Keratinocyte (primary cell): ENCODE measurements around the gene CCNDBP1. TPM values are rescaled to one million over a fixed set of nuclear protein-coding genes. Genes with fewer than 3 reads are reported as not detected.
"Not testable (repeated sequence)": the region's sequence is repeated elsewhere in the genome, so short reads cannot be mapped to it uniquely, and the experiment has no call there.

ENCODE experiments used
- DNase-seq: peaks from one replicate; pipeline ENCODE4 v3.0.0-alpha.2; 2011; ENCODE audit warnings: low read depth, missing footprints, low spot score
- FAIRE-seq: peaks from 2 replicates; lab custom pipeline; 2011; peaks lifted over from hg19 to GRCh38; lab: Jason Lieb, UNC
- H2AFZ ChIP-seq: 2 replicates; pipeline ENCODE4 v1.6.0; 2012; ENCODE audit warnings: low read length, control low read depth, inconsistent platforms; ENCODE audit not compliant: control insufficient read depth
- H3K27ac ChIP-seq: 2 replicates; pipeline ENCODE4 v1.5.1; 2011; ENCODE audit warnings: low read length; ENCODE audit not compliant: control insufficient read depth, insufficient read depth
- H3K27me3 ChIP-seq: 3 replicates; pipeline ENCODE4 v1.6.0; 2011; ENCODE audit warnings: low read length; ENCODE audit not compliant: control insufficient read depth, insufficient read depth; ENCODE audit errors: extremely low read depth
- H3K36me3 ChIP-seq, 2 experiments: 2 replicates in 1 of 2; 3 replicates in 1 of 2; pipeline ENCODE4 v1.5.1; 2011; ENCODE audit warnings: low read length in 2 of 2, mild to moderate bottlenecking in 1 of 2; ENCODE audit not compliant: control insufficient read depth in 2 of 2, insufficient read depth in 2 of 2; ENCODE audit errors: extremely low read depth in 1 of 2
- H3K4me1 ChIP-seq: 3 replicates; pipeline ENCODE4 v1.5.1; 2011; ENCODE audit warnings: low read length; ENCODE audit not compliant: control insufficient read depth, insufficient read depth; ENCODE audit errors: extremely low read depth
- H3K4me2 ChIP-seq: 3 replicates; pipeline ENCODE4 v1.6.0; 2011; ENCODE audit warnings: low read depth, low read length; ENCODE audit not compliant: control insufficient read depth, insufficient read depth; ENCODE audit errors: extremely low read depth
- H3K4me3 ChIP-seq, 3 experiments: fragments of 200-600 bp in 1 of 3; sonication (generic) in 1 of 3; 2 replicates in 2 of 3; 3 replicates in 1 of 3; pipeline ENCODE4 v1.5.1; 2011 to 2016; ENCODE audit warnings: low read length in 3 of 3, mild to moderate bottlenecking in 3 of 3, control low read depth in 2 of 3, inconsistent platforms in 1 of 3, low read depth in 1 of 3, mixed read lengths in 1 of 3, mixed run types in 1 of 3, moderate library complexity in 1 of 3; ENCODE audit not compliant: control insufficient read depth in 2 of 3, insufficient read depth in 2 of 3; ENCODE audit errors: extremely low read depth in 1 of 3
- H3K79me2 ChIP-seq: 2 replicates; pipeline ENCODE4 v1.6.0; 2012; ENCODE audit warnings: low read length; ENCODE audit not compliant: control insufficient read depth, insufficient read depth
- H3K9ac ChIP-seq: 3 replicates; pipeline ENCODE4 v1.6.0; 2011; ENCODE audit warnings: low read length; ENCODE audit not compliant: control insufficient read depth, insufficient read depth; ENCODE audit errors: extremely low read depth
- H3K9me1 ChIP-seq: 3 replicates; pipeline ENCODE4 v1.6.0; 2011; ENCODE audit warnings: low read length; ENCODE audit not compliant: control insufficient read depth, insufficient read depth; ENCODE audit errors: extremely low read depth
- H3K9me3 ChIP-seq: 2 replicates; pipeline ENCODE4 v1.5.1; 2012; ENCODE audit warnings: low read depth, low read length; ENCODE audit not compliant: control insufficient read depth
- H4K20me1 ChIP-seq: 3 replicates; pipeline ENCODE4 v1.6.0; 2011; ENCODE audit warnings: low read length; ENCODE audit not compliant: control insufficient read depth, insufficient read depth; ENCODE audit errors: extremely low read depth
- EZH2 ChIP-seq: IDR thresholded peaks from one replicate; pipeline ENCODE4 v1.6.1; 2012; ENCODE audit warnings: inconsistent platforms, mild to moderate bottlenecking, low read length, moderate library complexity
- dilution Hi-C: fragments of 300-500 bp; cut with MboI; formaldehyde crosslinking; loops from one replicate; pipeline ENCODE4 v1.7.0; 2020; ENCODE audit warnings: low sequenced_read_pairs; ENCODE audit not compliant: extremely low pct_ligation_motif_present
- polyA plus RNA-seq, 5 experiments: library from polyadenylated mRNA; depleted of rRNA in 3 of 5; stranded (reverse) in 3 of 5; stranded (forward) in 1 of 5; unstranded in 1 of 5; fragments of >200 nt; gene quantifications; 1 replicate in 1 of 5; 2 replicates in 3 of 5; 3 replicates in 1 of 5; pipeline versions ENCODE4 v1.2.1 to v1.2.3, GENCODE V29; 2011 to 2012; ENCODE audit warnings: missing spikeins in 2 of 5, low read depth in 1 of 5, low replicate concordance in 1 of 5
- TF ChIP-seq, protein P1 (sequence below), 3 experiments: IDR thresholded peaks in 1 of 3; conservative IDR thresholded peaks in 1 of 3; optimal IDR thresholded peaks in 1 of 3; 2 replicates in 2 of 3; 3 replicates in 1 of 3; pipeline versions ENCODE3 to v1.5.1; 2011; ENCODE audit warnings: low read length in 3 of 3, mild to moderate bottlenecking in 3 of 3, moderate library complexity in 2 of 3, control low read depth in 1 of 3, inconsistent platforms in 1 of 3; ENCODE audit not compliant: insufficient read depth in 2 of 3; ENCODE audit errors: extremely low read depth in 1 of 3

Gene CCNDBP1
- polyA plus RNA-seq, 1 donor (not counting 4 experiments of a cell fraction or from before 2014, with no cell fraction given) = 53.5 TPM

GRCh38 chr15:43168192-43169107 lies 16.8 kb upstream of the CCNDBP1 start:
- FAIRE-seq (peak; percentile 97), DNase-seq (peak; percentile 54)
- Histone ChIP-seq H3K9me1 (no peaks in the 10 kb centered on the region), H3K4me1 (peaks cover 17% of the 10 kb centered on the region), H3K9me3 (no peaks in the 10 kb centered on the region), H3K27me3 (no peaks in the 10 kb centered on the region), H4K20me1 (no peaks in the 10 kb centered on the region), H3K4me3 (no peak overlapping the region), H3K9ac (peak overlapping the region; percentile 2), H3K27ac (peak overlapping the region; percentile 16), H3K36me3 (no peaks in the 10 kb centered on the region), H3K79me2 (no peaks in the 10 kb centered on the region), H3K4me2 (peak overlapping the region; percentile 19), H2AFZ (peak overlapping the region; percentile 23)
- dilution Hi-C loops = no loop called here
- no peak for TF ChIP-seq EZH2
- TF ChIP-seq, protein P1, sequence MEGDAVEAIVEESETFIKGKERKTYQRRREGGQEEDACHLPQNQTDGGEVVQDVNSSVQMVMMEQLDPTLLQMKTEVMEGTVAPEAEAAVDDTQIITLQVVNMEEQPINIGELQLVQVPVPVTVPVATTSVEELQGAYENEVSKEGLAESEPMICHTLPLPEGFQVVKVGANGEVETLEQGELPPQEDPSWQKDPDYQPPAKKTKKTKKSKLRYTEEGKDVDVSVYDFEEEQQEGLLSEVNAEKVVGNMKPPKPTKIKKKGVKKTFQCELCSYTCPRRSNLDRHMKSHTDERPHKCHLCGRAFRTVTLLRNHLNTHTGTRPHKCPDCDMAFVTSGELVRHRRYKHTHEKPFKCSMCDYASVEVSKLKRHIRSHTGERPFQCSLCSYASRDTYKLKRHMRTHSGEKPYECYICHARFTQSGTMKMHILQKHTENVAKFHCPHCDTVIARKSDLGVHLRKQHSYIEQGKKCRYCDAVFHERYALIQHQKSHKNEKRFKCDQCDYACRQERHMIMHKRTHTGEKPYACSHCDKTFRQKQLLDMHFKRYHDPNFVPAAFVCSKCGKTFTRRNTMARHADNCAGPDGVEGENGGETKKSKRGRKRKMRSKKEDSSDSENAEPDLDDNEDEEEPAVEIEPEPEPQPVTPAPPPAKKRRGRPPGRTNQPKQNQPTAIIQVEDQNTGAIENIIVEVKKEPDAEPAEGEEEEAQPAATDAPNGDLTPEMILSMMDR (optimal IDR thresholded peaks at IDR 0.05 in 1 of 3, IDR thresholded peaks at IDR 0.05 in 1 of 3, conservative IDR thresholded peaks at IDR 0.05 in 1 of 3; ENCODE audit: extremely low read depth in 1 of 3, insufficient read depth in 2 of 3, low read length in 3 of 3) = peak in 1 of 3 experiments; percentile 13

- no peak overlapping the region for H2AFZ ChIP-seq
- FAIRE-seq = no peak
- H3K9me1 ChIP-seq = no peaks in the 10 kb centered on the region
- TF ChIP-seq EZH2 = no peak
- TF ChIP-seq, protein P1 (optimal IDR thresholded peaks at IDR 0.05 in 1 of 3, IDR thresholded peaks at IDR 0.05 in 1 of 3, conservative IDR thresholded peaks at IDR 0.05 in 1 of 3; ENCODE audit: extremely low read depth in 1 of 3, insufficient read depth in 2 of 3, low read length in 3 of 3) = no peak
- dilution Hi-C loops = no loop called here
- H3K79me2 ChIP-seq = no peaks in the 10 kb centered on the region
- no peak overlapping the region for H3K4me3 ChIP-seq
- H3K27ac ChIP-seq = no peak overlapping the region
- H3K4me1 ChIP-seq = peaks cover 17% of the 10 kb centered on the region
- H3K9ac ChIP-seq = no peak overlapping the region
- no peaks in the 10 kb centered on the region for H3K27me3 ChIP-seq
- H3K36me3 ChIP-seq = no peaks in the 10 kb centered on the region
- no peaks in the 10 kb centered on the region for H3K9me3 ChIP-seq
- no peaks in the 10 kb centered on the region for H4K20me1 ChIP-seq
- DNase-seq = no peak
- H3K4me2 ChIP-seq = no peak overlapping the region
Measured at GRCh38 chr15:43169888-43170287, 15.3 kb upstream of the CCNDBP1 start.

DNA sequence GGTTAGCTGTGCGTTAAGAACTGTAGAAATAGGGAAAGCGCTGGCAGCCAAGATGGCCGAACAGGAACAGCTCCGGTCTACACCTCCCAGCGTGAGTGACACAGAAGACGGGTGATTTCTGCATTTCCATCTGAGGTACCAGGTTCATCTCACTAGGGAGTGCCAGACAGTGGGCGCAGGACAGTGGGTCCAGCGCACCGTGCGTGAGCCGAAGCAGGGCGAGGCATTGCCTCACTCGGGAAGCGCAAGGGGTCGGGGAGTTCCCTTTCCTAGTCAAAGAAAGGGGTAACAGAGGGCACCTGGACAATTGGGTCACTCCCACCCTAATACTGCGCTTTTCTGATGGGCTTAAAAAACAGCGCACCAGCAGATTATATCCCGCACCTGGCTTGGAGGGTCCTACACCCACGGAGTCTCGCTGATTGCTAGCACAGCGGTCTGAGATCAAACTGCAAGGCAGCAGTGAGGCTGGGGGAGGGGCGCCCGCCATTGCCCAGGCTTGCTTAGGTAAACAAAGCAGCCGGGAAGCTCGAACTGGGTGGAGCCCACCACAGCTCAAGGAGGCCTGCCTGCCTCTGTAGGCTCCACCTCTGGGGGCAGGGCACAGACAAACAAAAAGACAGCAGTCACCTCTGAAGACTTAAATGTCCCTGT lies 9.4 kb upstream of the CCNDBP1 start:
- H3K9me1 ChIP-seq, H3K4me2 ChIP-seq, H3K79me2 ChIP-seq, H3K4me1 ChIP-seq, dilution Hi-C loops, H3K9ac ChIP-seq, H3K27ac ChIP-seq, H3K27me3 ChIP-seq, H2AFZ ChIP-seq, H4K20me1 ChIP-seq, H3K4me3 ChIP-seq, FAIRE-seq, H3K9me3 ChIP-seq, H3K36me3 ChIP-seq, DNase-seq: not testable (repeated sequence)
